ENCODE data around the gene LCE1F.

- TF ChIP-seq EZH2phosphoT487 (IDR thresholded peaks at IDR 0.05; ENCODE audit: low read length) (no peak), CTCF (IDR thresholded peaks at IDR 0.05; ENCODE audit: low read length) (no peak), EZH2 (optimal IDR thresholded peaks at IDR 0.05; ENCODE audit: low read depth, low read length) (no peak)
Measured at GRCh38 chr1:152796421-152796820, 21.5 kb downstream of the LCE1F start, which contains the start of gene LCE1D.
